Measurements from ENCODE around the gene PDILT.

DNA sequence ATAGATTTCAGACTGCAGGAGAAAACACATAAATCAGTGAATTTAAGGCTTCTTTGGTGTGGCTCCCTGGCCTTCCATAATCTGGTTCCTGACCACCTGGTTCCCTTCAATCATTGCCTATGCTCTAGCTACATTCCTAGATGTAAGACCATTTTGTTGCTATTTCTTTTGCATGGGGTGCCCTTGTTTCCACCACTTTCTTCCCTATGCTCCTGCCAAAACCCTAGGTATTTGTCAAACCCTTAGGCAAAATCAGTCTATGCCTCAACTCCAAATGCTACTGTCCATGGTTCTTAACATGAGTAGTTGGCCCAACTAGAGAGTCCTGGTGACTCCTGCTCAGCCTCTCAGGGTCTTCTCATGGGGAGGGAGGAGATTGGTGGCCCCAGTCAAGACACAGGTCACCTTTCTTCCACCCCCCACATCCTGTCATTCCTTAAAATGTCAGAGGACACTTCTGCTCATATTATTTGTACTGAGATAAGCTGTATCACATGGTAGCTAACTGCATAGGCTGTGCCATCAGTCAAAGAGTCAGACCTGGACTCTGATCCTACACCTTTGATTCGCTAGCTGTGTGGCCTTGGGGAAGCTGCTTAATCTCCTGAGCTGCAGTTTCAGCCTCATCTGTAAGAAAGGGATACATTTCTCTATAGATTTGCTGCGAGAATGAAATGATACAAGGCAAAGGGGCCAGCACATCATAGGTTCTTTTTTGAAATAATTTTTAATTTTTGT is 19.8 kb upstream of the PDILT start:
- TF ChIP-seq, protein P1, sequence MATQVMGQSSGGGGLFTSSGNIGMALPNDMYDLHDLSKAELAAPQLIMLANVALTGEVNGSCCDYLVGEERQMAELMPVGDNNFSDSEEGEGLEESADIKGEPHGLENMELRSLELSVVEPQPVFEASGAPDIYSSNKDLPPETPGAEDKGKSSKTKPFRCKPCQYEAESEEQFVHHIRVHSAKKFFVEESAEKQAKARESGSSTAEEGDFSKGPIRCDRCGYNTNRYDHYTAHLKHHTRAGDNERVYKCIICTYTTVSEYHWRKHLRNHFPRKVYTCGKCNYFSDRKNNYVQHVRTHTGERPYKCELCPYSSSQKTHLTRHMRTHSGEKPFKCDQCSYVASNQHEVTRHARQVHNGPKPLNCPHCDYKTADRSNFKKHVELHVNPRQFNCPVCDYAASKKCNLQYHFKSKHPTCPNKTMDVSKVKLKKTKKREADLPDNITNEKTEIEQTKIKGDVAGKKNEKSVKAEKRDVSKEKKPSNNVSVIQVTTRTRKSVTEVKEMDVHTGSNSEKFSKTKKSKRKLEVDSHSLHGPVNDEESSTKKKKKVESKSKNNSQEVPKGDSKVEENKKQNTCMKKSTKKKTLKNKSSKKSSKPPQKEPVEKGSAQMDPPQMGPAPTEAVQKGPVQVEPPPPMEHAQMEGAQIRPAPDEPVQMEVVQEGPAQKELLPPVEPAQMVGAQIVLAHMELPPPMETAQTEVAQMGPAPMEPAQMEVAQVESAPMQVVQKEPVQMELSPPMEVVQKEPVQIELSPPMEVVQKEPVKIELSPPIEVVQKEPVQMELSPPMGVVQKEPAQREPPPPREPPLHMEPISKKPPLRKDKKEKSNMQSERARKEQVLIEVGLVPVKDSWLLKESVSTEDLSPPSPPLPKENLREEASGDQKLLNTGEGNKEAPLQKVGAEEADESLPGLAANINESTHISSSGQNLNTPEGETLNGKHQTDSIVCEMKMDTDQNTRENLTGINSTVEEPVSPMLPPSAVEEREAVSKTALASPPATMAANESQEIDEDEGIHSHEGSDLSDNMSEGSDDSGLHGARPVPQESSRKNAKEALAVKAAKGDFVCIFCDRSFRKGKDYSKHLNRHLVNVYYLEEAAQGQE (IDR thresholded peaks at IDR 0.05; ENCODE audit: insufficient read depth in 1 of 2, low read depth in 2 of 2, low read length in 2 of 2) = peak in 1 of 2 experiments; percentile 68; a peak in 2 of 4 replicates
- TF ChIP-seq POLR2AphosphoS5 (IDR thresholded peaks at IDR 0.05; ENCODE audit: low read depth, low read length) (no peak), TAF1 (IDR thresholded peaks at IDR 0.05; ENCODE audit: borderline replicate concordance, insufficient read depth, low read length) (no peak), SIN3A (IDR thresholded peaks at IDR 0.05; ENCODE audit: borderline replicate concordance, insufficient read depth, low read length) (no peak), FOXP2 (optimal IDR thresholded peaks at IDR 0.05; ENCODE audit: borderline replicate concordance, extremely low read depth, extremely low read length, insufficient read depth) (no peak)

Data from PFSK-1 (cell line).